HCT116 (cell line): ENCODE results near the gene WIPI1. TPM values are rescaled to one million over a fixed set of nuclear protein-coding genes. Genes with fewer than 3 reads are reported as not detected.
A peak's percentile ranks its signal among the peaks of the same experiment; 100 is the strongest.

Source experiments
- ATAC-seq: fragments of 200-7000 bp; cut with Tn5 transposase; 2 replicates; pipeline ENCODE4 v1.9.1; 2020; ENCODE audit warnings: mild to moderate bottlenecking, moderate library complexity
- BruUV-seq: library from RNA; stranded (reverse); fragments of 400-500 nt; replicated peaks from 2 replicates; lab custom pipeline; 2021; lab: Mats Ljungman, UMichigan
- CTCF ChIA-PET: fragments of 300-600 bp; sonication (Branson Sonifier 250); formaldehyde crosslinking; loops from one replicate; lab custom pipeline; 2021; ENCODE audit warnings: antibody characterized with exemption; lab: Charles Lee
- POLR2A ChIA-PET: fragments of 300-600, 350-600 bp; sonication (Branson Sonifier 250); formaldehyde crosslinking; loops from one replicate; lab custom pipeline; 2021; ENCODE audit warnings: antibody characterized with exemption; lab: Charles Lee
- RAD21 ChIA-PET, 2 experiments: fragments of 300-600 bp; sonication (Branson Sonifier 250); formaldehyde crosslinking; loops; one replicate each; lab custom pipeline; 2023; ENCODE audit warnings: low total read pairs in 2 of 2; ENCODE audit not compliant: uncharacterized antibody in 2 of 2, unreplicated experiment in 2 of 2, low non-redundant PET in 1 of 2; lab: Charles Lee
- DNase-seq: peaks from one replicate; pipeline ENCODE4 v3.0.0-alpha.2; 2010; ENCODE audit warnings: low read depth, low spot score
- H2AFZ ChIP-seq: fragments of 200-600 bp; shearing (Covaris generic), sonication (generic); 2 replicates; pipeline ENCODE4 v1.6.1; 2017; ENCODE audit warnings: low read depth, mixed run types, mixed read lengths, antibody characterized with exemption, low read length; ENCODE audit not compliant: poor library complexity, severe bottlenecking
- H3K27ac ChIP-seq: 2 replicates; pipeline ENCODE4 v1.5.1; 2012; ENCODE audit warnings: low read depth, low read length
- H3K27me3 ChIP-seq: fragments of 200-600 bp; sonication (generic); 2 replicates; pipeline ENCODE4 v1.6.1; 2016; ENCODE audit warnings: mixed run types, low read length, mixed read lengths; ENCODE audit not compliant: insufficient read depth
- H3K36me3 ChIP-seq, 2 experiments: fragments of 200-500 bp in 1 of 2; fragments of 200-600 bp in 1 of 2; sonication (Bioruptor generic) in 1 of 2; sonication (generic) in 1 of 2; 2 replicates each; pipeline versions ENCODE4 v1.5.1 to v1.6.1; 2014 to 2016; ENCODE audit warnings: low read length in 2 of 2, inconsistent platforms in 1 of 2, mixed read lengths in 1 of 2, mixed run types in 1 of 2; ENCODE audit not compliant: insufficient read depth in 2 of 2, control insufficient read depth in 1 of 2
- H3K4me1 ChIP-seq, 2 experiments: fragments of 200-600 bp in 1 of 2; sonication (generic) in 1 of 2; 2 replicates each; pipeline versions ENCODE4 v1.5.1 to v1.6.1; 2012 to 2017; ENCODE audit warnings: low read length in 2 of 2, inconsistent platforms in 1 of 2, mild to moderate bottlenecking in 1 of 2, mixed read lengths in 1 of 2, mixed run types in 1 of 2, moderate library complexity in 1 of 2; ENCODE audit not compliant: insufficient read depth in 2 of 2, control insufficient read depth in 1 of 2
- H3K4me2 ChIP-seq: fragments of 200-600 bp; sonication (generic); 2 replicates; pipeline ENCODE4 v1.6.1; 2017; ENCODE audit warnings: mixed run types, low read length, mixed read lengths
- H3K4me3 ChIP-seq, 2 experiments: fragments of 200-600 bp in 1 of 2; sonication (generic) in 1 of 2; replicated peaks in 1 of 2; 2 replicates each; pipeline ENCODE4 v1.5.1; 2011 to 2016; ENCODE audit warnings: low read length in 2 of 2, control low read depth in 1 of 2, low read depth in 1 of 2, mild to moderate bottlenecking in 1 of 2, mixed read lengths in 1 of 2, mixed run types in 1 of 2
- H3K79me2 ChIP-seq: fragments of 200-600 bp; sonication (generic); 2 replicates; pipeline ENCODE4 v1.6.1; 2017; ENCODE audit warnings: mild to moderate bottlenecking, mixed run types, low read length, moderate library complexity, mixed read lengths; ENCODE audit not compliant: insufficient read depth
- H3K9ac ChIP-seq: fragments of 200-600 bp; sonication (generic); 2 replicates; pipeline ENCODE4 v1.6.1; 2016; ENCODE audit warnings: low read length, mixed read lengths
- H3K9me2 ChIP-seq: fragments of 200-600 bp; sonication (generic), shearing (Covaris generic); 2 replicates; pipeline ENCODE4 v1.6.1; 2017; ENCODE audit warnings: mixed run types, mild to moderate bottlenecking, moderate library complexity; ENCODE audit not compliant: insufficient read depth
- H3K9me3 ChIP-seq, 2 experiments: fragments of 200-500 bp in 1 of 2; fragments of 200-600 bp in 1 of 2; sonication (Bioruptor generic) in 1 of 2; sonication (generic) in 1 of 2; 2 replicates each; pipeline ENCODE4 v1.6.1; 2014 to 2017; ENCODE audit warnings: low read length in 2 of 2, mixed read lengths in 2 of 2, inconsistent platforms in 1 of 2, low read depth in 1 of 2, mild to moderate bottlenecking in 1 of 2, mixed run types in 1 of 2, moderate library complexity in 1 of 2; ENCODE audit not compliant: control insufficient read depth in 1 of 2, insufficient read depth in 1 of 2
- H4K20me1 ChIP-seq: fragments of 200-600 bp; sonication (generic), shearing (Covaris generic); 2 replicates; pipeline ENCODE4 v1.6.1; 2017; ENCODE audit warnings: mixed run types, mild to moderate bottlenecking, moderate library complexity; ENCODE audit not compliant: insufficient read depth
- ATF3 ChIP-seq: IDR thresholded peaks from 2 replicates; pipeline ENCODE4 v1.6.1; 2012
- CBX3 ChIP-seq: IDR thresholded peaks from 2 replicates; pipeline ENCODE4 v1.6.1; 2012; ENCODE audit warnings: low read depth
- CEBPB ChIP-seq: IDR thresholded peaks from 2 replicates; pipeline ENCODE4 v1.6.1; 2012; ENCODE audit warnings: low read depth
- CTCF ChIP-seq, 3 experiments: fragments of 200-600 bp in 1 of 3; sonication (generic) in 1 of 3; IDR thresholded peaks in 2 of 3; conservative IDR thresholded peaks in 1 of 3; 2 replicates each; pipeline ENCODE4 v1.5.1; 2012 to 2017; ENCODE audit warnings: low read depth in 2 of 3, low read length in 2 of 3, antibody characterized with exemption in 1 of 3, borderline replicate concordance in 1 of 3, control low read depth in 1 of 3, mild to moderate bottlenecking in 1 of 3, mixed read lengths in 1 of 3, mixed run types in 1 of 3, moderate library complexity in 1 of 3; ENCODE audit not compliant: insufficient read depth in 1 of 3
- EGR1 ChIP-seq: IDR thresholded peaks from 2 replicates; pipeline ENCODE4 v1.6.1; 2012; ENCODE audit warnings: low read depth
- ELF1 ChIP-seq: IDR thresholded peaks from 2 replicates; pipeline ENCODE4 v1.6.1; 2012; ENCODE audit warnings: low read depth, borderline replicate concordance
- EZH2 ChIP-seq: fragments of 200-600 bp; sonication (generic); IDR thresholded peaks from 2 replicates; pipeline ENCODE4 v1.6.1; 2017; ENCODE audit warnings: antibody characterized with exemption, mixed run types
- JUND ChIP-seq: IDR thresholded peaks from 2 replicates; pipeline ENCODE4 v1.6.1; 2012
- POLR2A ChIP-seq: IDR thresholded peaks from 2 replicates; pipeline ENCODE4 v1.7.0; 2011; ENCODE audit warnings: borderline replicate concordance; ENCODE audit not compliant: insufficient read depth, insufficient read length; ENCODE audit errors: extremely low read depth
- RAD21 ChIP-seq: IDR thresholded peaks from 2 replicates; pipeline ENCODE4 v1.6.1; 2012; ENCODE audit warnings: low read depth, mild to moderate bottlenecking
- REST ChIP-seq: IDR thresholded peaks from 2 replicates; pipeline ENCODE4 v1.6.1; 2012; ENCODE audit warnings: low read depth
- SIN3A ChIP-seq: IDR thresholded peaks from 2 replicates; pipeline ENCODE4 v1.6.1; 2012; ENCODE audit warnings: low read depth
- SP1 ChIP-seq: IDR thresholded peaks from 2 replicates; pipeline ENCODE4 v1.6.1; 2012; ENCODE audit warnings: low read depth
- SRF ChIP-seq: IDR thresholded peaks from 2 replicates; pipeline ENCODE4 v1.6.1; 2012; ENCODE audit warnings: low read depth
- TCF7L2 ChIP-seq: IDR thresholded peaks from 2 replicates; pipeline ENCODE4 v1.7.0; 2011; ENCODE audit warnings: borderline replicate concordance, inconsistent platforms; ENCODE audit not compliant: insufficient read depth, insufficient read length; ENCODE audit errors: extremely low read depth
- YY1 ChIP-seq: IDR thresholded peaks from 2 replicates; pipeline ENCODE4 v1.6.1; 2011; ENCODE audit warnings: low read length, low read depth, moderate library complexity, mild to moderate bottlenecking; ENCODE audit not compliant: insufficient replicate concordance; ENCODE audit errors: extremely low read depth
- ZBTB33 ChIP-seq: IDR thresholded peaks from 2 replicates; pipeline ENCODE4 v1.6.1; 2011; ENCODE audit warnings: mild to moderate bottlenecking, low read length, moderate library complexity; ENCODE audit not compliant: insufficient replicate concordance; ENCODE audit errors: extremely low read depth
- ZFX ChIP-seq: fragments of 450-650 bp; IDR thresholded peaks from 2 replicates; pipeline ENCODE4 v1.6.1; 2017
- intact Hi-C: fragments of 100-400 bp; cut with micrococcal nuclease; formaldehyde crosslinking; loops from 2 replicates; pipeline ENCODE4 v1.10.0; 2022
- total RNA-seq: library from RNA; stranded (reverse); gene quantifications from one replicate; pipeline ENCODE4 v1.2.1, GENCODE V29; 2021; ENCODE audit not compliant: unreplicated experiment

The WIPI1 gene
- total RNA-seq, 1 experiment from 2014 or later: 21.5 TPM

- Histone ChIP-seq H3K27ac (peak overlapping the region; percentile 2; the same call in 1 of the 2 replicates), H3K4me2 (no peak overlapping the region), H3K9me3 (no peaks in the 10 kb centered on the region; a peak in 1 of 4 replicates), H3K4me3 (no peak overlapping the region), H3K9me2 (no peaks in the 10 kb centered on the region), H2AFZ (no peak overlapping the region), H3K36me3 (no peaks in the 10 kb centered on the region), H4K20me1 (no peaks in the 10 kb centered on the region), H3K27me3 (no peaks in the 10 kb centered on the region), H3K4me1 (peaks cover 27 to 35% of the 10 kb centered on the region in 2 experiments), H3K79me2 (no peaks in the 10 kb centered on the region), H3K9ac (no peak overlapping the region)
- ChIA-PET POLR2A (no interaction called here), CTCF (interaction anchor here (0.6 to 2.5 kb wide), 2 partner anchors 16 to 149 kb away, joined by 3 to 9 read pairs; partner anchors contain the start of gene AMZ2), RAD21 (no interaction called here)
- TF ChIP-seq SRF (no peak), ZBTB33 (no peak), EGR1 (no peak), SP1 (no peak), JUND (no peak), CBX3 (no peak), YY1 (no peak), RAD21 (no peak), SIN3A (no peak), EZH2 (no peak), CEBPB (no peak), ATF3 (no peak), ELF1 (no peak), ZFX (no peak), TCF7L2 (no peak), REST (no peak), POLR2A (no peak), CTCF (IDR thresholded peaks at IDR 0.05 in 2 of 3, conservative IDR thresholded peaks at IDR 0.05 in 1 of 3; ENCODE audit: borderline replicate concordance in 1 of 3, insufficient read depth in 1 of 3, low read depth in 2 of 3, low read length in 2 of 3) (no peak)
- BruUV-seq: no TSS peak
- DNase-seq: no peak
- no peak for ATAC-seq
- intact Hi-C loops: no loop called here
Observed at GRCh38 chr17:68397108-68397536, 60.2 kb downstream of the WIPI1 start.
